ENCODE results near the gene PHYHD1.

Gene PHYHD1

DNA sequence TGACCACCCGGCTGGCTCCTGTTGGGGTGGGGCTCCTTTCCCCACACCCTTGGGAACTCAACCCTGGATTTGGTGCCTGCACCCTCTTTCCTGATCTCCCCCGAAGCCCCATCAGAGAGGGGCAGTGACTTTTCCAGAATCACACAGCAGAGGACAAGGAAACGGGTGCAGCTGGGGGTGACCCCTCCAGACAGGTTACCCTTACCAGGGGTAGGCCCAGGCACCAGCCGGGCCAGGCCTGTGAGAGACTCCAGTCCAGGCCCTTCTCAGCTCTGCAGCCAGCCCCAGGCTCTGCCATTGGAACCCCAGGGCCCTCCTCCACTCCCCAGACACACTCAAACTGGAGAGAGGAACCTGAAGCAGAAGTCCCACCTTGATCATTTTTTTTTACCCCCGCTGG lies 19.0 kb upstream of the PHYHD1 start:
- no peak for DNase-seq

DNA sequence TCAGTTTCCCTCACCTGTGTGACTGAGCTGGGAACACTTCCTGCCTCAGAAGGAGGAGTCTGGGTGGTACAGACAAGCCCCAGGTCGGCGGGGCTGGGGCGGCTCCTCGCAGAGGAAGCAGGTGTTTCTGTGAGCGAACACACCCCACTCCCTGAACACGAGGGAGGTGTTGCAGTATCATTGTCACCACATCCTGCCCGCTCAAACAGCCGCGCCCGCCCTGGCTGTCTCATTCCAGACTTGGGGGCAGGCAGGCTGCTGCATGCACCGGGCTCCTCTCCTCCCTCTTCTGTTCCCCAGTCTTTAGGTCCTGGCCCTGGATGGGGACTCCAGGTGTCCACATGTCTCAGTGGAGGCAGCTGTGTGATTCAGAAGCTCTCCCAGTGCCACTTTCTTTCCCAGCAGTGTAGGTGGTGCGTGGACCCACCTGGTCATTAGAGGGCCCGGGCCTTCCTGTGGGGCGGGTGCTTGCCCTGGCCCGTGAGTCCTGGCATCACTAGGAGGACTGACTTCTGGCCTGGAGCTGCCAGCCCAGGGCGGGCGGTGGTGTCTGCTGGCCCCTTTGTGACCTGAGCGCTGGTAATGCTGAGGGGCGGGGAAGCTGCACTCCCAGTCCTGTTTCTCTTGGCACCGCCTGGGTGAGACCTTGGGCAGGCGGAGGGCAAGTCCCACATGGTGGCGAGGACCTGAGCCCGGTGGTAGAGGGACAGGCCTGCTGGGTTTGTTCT lies 18.3 kb upstream of the PHYHD1 start:
- DNase-seq = peak; percentile 12

DNA sequence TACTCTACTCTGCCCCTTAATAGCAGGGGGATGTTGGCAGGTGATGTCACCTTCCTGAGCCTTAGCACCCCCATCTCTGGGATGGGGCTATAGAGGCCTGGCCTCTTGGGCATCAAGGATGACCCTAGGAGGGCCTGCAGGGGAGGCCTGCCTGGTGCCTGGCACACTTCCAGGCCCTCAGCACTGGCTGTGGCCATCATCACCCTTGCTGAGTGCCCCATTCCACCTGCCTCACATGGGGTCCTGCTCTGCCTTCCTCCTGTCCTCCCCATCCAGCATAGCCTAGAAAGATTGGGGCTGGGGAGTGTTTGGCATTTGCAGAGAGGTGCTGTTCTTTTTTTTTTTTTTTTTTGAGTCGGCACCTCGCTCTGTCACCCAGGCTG lies 17.7 kb upstream of the PHYHD1 start:
- DNase-seq = no peak

DNA sequence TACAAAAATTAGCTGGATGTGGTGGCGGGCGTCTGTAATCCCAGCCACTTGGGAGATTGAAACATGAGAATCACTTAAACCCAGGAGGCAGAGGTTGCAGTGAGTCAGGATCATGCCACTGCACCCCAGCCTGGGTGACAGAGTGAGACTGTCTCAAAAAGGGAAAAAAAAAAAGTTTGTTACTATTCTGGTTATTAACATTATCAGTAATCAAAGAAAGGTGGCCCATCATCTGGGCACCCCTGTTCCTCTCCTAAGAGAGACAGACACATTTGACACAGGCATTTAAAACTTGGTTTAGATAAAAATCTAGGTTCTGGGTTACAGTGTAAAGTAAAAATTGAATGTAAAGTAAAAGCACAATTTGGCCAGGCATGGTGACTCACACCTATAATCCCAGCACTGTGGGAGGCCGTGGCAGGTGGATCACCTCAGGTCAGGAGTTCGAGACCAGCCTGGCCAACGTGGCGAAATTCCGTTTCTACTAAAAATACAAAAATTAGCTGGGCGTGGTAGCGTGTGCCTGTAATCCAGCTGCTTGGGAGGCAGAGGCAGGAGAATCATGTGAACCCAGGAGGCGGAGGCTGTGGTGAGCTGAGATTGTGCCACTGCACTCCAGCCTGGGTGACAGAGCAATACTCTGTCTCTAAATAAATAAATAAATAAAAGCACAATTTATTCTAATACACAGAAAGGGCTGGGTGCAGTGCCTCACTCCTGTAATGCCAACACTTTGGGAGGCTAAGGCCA lies 16.7 kb upstream of the PHYHD1 start:
- DNase-seq = no peak

DNA sequence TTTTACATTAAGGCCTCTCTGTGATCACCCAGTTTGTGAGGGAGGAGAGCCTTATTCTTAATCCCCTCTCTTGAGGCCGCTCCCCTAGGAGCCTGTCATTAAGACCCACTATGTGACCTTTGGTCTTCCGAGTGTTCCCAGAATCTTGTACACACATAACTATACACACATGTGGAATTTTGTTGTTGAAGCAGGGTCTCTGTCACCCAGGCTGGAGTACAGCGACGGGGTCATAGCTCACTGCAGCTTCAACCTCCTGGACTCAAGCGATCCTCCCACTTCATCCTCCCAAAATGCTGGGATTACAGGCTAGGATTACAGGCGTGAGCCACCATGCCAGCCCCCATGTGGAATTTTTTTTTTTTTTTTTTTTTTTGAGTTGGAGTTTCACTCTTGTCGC lies 14.8 kb upstream of the PHYHD1 start:
- no peak for DNase-seq

DNA sequence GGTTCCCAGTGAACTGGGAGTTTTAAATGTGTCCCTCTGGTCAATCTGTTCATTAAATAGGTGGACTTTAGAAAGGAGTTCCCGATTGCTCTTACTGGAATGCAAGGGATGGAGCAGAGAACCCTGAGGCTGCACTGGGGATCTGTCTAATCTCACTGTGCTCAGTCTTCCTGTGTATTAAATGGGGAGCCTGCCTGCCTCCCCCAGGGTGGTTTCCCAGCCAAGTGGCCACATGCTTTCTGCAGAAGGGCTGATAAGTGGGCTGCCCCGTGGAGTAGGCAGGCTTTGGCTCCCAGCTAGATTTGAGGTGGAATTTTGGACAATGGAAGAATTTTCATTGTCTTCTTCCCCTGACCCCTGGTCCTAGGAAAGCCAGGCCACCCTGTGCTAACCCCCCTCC lies 14.0 kb upstream of the PHYHD1 start:
- DNase-seq = no peak

DNA sequence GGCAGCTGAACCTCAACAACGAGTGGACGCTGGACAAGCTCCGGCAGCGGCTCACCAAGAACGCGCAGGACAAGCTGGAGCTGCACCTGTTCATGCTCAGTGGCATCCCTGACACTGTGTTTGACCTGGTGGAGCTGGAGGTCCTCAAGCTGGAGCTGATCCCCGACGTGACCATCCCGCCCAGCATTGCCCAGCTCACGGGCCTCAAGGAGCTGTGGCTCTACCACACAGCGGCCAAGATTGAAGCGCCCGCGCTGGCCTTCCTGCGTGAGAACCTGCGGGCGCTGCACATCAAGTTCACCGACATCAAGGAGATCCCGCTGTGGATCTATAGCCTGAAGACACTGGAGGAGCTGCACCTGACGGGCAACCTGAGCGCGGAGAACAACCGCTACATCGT lies 12.4 kb upstream of the PHYHD1 start:
- no peak for DNase-seq

DNA sequence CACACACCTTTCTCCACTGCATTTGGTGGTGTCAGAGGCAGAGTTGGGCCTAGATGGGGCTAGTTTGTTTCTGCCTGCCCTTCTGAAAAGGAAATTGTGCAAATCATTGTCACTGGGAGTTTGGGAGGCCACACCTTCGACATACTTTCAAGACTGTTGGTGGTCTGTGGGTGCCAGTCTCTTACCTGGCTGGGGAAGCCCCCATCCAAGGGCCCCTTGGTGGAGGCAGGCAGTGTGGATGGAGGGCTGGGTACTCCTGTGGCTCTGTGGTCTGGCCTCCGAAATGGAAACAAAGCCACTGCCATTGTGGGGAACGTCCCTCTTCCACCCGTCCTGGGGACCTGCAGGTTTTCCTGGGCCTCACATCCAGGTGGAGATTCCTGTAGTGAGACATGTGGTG lies 10.9 kb upstream of the PHYHD1 start:
- DNase-seq = no peak

DNA sequence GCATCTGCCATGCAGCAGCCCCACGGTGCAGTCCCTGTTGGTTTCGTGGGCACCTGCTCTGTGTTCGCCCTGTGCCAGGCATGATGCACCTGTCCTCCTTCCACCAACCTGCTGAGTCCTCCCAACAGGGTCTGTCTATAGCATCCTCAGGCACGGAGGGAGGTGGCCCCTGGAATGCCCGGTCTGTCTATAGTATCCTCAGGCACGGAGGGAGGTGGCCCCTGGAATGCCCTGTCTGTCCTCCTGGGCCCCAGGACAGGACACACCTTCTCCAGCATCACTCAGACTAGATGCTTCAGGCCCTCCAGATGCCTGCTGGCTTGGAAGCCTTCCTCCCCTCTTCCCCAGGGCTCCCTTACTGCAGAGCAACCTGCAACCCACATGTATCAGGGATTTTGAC lies 9.9 kb upstream of the PHYHD1 start:
- DNase-seq = no peak

DNA sequence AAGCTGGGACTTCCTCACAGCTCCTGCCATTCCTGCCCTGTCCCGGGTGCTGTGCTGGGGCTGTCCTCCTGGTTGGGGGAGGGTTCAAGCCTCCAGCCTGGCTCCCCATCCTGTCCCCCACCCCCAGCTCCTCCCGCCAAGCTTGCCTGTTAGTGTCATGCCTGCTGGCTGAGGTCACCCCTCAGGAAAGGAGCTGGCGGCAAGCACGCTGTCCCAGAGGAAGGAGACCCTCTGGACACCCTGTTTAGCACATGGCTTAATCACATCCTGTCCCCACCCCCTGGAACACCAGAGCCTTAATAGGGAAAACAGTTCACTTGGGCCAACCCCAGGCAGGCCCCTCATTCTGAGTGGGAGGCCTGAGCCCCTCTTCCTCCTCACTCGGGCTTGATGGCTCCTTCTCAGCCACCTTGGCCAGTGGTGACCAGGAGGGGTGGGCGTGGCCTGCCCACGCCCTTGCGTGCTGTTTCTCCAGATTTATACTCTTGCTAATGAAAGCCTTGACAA lies 9.2 kb upstream of the PHYHD1 start:
- DNase-seq = no peak

DNA sequence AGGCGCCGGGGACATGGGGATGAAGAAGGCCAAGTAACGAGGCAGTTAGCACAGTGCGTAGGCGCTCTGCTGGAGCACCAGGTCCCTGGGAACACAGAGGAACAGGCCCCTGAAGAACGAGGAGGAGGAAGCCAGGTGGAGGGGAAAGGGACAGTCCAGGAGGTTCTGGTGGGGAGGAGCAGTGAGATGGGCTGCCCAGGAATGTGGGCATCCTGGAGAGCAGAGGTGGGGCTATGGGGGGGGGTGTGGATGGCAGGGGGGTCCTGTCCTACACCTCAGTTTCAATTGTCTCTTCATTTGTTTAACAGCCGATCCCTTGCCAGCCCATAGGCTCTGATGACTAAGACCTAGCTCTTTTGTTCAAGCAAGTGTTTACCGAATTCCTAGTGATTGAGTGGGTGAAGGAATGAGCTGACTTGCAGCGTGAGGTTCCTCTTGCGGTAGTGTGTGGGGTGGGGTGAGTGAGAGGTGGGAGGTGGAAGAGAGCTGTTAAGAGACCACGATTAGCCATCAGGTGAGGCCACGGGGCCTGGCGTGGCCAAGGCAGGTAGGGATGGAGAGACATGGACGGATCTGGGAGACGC lies 8.4 kb upstream of the PHYHD1 start:
- no peak for DNase-seq

DNA sequence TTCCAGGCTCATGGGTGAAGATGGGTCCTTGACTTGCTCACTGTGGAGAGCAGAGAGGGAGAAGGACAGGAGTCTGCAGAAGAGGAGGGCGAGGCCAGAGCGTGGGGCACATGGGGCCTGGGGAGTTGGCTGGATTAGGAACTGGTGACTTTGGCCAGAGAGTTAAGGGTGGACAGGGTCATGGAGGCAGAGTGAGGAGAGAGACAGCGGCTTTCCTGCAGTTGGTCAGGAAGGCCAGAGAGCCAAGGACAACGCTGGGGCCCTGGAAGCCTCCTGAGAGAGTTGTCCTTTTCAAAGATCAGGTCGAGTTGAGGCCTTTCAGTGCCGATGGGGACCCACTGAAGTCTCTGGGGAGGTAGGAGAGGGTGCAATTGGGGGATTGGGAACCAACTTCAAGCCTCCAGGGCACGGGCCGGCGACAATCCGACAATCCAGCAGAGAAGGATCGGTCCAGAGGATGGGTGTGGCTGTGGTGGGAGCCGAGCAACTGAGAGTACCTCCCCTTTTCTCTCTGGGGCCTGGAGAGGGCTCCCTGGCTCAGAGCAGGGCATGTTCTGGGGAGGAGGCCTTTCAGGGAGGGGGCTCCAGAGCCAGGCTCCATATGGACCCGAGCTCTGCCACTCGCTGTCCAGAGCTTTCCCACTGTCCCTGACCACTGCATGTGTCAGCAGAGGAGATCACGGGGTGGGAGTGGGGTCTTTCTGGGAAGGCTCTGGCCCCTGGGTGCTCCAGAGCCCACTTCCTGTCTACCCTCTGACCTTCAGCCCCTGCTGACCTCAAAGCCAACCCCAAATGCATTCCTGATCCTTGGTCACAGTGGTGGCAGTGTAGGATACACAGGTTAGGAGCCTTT lies 7.5 kb upstream of the PHYHD1 start:
- no peak for DNase-seq

DNA sequence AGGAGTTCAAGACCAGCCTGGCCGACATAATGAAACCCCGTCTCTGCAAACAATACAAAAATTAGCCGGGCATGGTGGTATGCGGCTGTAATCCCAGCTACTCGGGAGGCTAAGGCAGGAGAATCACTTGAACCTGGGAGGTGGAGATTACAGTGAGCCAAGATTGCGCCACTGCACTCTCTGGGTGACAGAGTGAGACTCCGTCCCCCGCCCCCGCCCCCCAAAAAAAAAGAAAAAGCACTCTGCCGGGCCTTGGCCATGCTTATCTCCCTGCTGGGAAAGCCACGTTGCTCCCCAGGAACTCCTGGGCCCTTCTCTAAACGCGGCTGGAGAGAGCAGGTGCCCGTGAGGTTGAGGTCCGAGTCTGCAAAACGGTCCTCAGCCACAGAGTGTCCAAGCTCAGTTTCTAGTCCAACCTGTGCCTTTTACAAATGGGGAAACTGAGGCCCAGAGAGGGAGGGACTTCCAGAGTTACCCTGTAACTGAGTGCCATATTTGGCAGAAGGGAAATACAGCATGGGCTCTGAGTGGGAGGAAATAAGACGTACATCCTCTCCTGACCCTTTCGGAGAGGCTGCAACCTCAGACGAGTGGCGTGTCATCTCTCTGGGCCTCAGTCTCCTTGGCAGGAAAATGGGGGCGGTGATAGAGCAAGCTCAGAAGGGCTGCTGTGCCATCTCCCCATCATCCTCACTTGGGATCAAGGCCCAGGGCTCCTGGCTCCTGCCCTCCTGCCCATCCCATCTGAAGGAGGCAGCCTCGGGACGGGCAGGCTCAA lies 6.6 kb upstream of the PHYHD1 start:
- no peak for DNase-seq

DNA sequence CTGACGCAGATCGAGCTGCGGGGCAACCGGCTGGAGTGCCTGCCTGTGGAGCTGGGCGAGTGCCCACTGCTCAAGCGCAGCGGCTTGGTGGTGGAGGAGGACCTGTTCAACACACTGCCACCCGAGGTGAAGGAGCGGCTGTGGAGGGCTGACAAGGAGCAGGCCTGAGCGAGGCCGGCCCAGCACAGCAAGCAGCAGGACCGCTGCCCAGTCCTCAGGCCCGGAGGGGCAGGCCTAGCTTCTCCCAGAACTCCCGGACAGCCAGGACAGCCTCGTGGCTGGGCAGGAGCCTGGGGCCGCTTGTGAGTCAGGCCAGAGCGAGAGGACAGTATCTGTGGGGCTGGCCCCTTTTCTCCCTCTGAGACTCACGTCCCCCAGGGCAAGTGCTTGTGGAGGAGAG lies 4.6 kb upstream of the PHYHD1 start:
- DNase-seq = no peak

DNA sequence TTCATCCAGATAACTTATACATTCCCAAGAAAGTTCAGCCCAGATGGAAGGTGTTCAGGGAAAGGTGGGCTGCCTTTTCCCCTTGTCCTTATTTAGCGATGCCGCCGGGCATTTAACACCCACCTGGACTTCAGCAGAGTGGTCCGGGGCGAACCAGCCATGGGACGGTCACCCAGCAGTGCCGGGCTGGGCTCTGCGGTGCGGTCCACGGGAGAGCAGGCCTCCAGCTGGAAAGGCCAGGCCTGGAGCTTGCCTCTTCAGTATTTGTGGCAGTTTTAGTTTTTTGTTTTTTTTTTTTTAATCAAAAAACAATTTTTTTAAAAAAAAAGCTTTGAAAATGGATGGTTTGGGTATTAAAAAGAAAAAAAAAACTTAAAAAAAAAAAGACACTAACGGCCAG lies 4.0 kb upstream of the PHYHD1 start:
- no peak for DNase-seq

DNA sequence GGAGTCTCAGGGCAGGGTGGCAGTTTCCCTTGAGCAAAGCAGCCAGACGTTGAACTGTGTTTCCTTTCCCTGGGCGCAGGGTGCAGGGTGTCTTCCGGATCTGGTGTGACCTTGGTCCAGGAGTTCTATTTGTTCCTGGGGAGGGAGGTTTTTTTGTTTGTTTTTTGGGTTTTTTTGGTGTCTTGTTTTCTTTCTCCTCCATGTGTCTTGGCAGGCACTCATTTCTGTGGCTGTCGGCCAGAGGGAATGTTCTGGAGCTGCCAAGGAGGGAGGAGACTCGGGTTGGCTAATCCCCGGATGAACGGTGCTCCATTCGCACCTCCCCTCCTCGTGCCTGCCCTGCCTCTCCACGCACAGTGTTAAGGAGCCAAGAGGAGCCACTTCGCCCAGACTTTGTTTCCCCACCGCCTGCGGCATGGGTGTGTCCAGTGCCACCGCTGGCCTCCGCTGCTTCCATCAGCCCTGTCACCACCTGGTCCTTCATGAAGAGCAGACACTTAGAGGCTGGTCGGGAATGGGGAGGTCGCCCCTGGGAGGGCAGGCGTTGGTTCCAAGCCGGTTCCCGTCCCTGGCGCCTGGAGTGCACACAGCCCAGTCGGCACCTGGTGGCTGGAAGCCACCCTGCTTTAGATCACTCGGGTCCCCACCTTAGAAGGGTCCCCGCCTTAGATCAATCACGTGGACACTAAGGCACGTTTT lies 3.5 kb upstream of the PHYHD1 start:
- no peak for DNase-seq

DNA sequence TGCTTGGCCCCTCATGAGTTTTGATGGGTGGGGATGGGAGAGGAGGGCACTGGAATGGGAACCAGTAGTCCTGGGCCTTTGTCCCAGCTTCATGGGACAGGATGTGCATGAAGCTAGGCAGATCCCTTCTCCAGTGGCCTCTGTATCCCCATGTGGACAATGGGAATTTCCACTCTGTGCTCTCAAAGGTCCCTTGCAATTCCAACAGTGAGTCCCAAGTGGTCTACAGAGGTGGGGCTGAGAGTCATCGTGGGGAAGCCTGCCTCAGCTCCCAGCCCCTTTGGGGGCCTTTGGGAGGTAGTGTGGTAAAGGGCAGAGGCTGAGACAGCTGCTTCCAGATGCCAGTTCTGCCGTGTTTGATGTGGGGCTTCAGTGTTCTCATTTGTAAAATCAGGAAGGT lies 1.9 kb upstream of the PHYHD1 start:
- DNase-seq = no peak

DNA sequence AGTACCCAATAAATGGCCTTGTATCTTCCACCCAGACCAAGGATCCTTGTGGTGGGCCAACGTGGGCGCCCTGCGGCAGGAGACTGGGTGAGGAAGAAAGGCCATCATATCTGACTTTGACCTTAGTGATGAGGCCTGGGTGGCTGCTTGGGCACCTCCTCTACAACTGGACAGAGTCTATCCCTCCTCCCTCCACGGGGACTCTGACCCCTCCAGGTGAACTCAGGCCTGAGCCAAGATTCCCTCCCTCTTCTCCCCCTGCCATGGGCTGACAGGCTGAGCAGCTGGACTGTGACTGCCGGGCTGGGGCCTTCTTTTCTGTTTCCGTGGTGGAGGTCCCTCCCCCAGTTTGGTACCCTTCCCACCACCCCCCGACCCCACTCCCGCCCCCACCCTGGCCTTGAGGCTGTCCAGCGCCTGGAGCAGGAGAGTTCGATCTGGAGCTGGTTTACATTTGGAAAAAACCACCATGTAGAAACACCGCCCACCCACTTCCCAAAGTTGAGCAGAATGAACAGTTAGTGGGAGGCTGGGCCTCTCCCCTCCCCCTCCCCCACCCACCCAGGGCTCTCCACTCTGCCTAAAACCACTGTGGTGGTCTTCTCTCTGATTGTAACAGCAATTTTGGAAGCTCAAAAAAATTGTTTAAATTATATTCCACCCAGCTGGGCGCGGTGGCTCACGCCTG lies 1.2 kb upstream of the PHYHD1 start:
- DNase-seq = no peak

DNA sequence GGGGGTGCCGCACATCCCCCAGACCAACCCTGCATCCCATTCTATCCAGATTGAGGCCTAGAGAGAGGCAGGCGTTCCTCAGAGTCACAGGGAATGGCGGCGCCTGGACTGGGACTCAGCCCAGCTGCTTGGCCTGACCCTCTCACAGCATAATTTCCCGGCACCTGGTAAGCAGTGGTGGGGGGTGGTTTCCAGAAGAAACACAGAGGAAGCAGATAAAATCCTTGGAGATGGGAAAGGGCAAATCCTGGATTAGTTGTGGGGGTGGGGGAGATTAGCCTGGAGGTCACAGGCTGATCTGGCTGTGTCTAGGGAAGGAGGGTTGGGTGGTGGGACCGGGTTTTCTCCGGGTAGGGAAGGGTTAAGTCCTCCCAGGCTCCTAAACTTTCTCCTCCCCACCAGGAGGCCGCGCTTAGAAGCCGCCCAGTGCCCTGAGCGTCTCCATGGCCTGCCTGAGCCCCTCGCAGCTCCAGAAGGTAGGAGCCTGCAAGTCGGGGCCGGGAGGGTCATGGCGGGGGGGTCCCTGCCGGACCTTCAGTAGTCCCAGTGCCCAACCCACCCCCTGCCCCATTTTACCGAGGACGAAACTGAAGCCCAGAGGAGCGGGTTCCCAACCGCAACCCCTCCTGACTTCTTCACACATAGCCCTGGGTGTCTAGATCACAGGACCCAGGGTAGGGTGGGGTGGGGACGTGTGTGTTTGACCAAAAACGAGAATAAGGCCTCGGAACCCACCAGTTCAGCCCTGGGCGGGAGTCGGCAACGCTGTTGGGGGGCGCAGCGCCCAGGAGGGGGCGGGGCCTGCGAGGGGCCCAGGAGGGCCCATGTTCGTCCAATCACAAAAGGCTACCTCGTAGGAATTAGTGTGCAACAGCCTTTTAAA lies 1.3 kb downstream of the PHYHD1 start:
- DNase-seq = no peak

DNA sequence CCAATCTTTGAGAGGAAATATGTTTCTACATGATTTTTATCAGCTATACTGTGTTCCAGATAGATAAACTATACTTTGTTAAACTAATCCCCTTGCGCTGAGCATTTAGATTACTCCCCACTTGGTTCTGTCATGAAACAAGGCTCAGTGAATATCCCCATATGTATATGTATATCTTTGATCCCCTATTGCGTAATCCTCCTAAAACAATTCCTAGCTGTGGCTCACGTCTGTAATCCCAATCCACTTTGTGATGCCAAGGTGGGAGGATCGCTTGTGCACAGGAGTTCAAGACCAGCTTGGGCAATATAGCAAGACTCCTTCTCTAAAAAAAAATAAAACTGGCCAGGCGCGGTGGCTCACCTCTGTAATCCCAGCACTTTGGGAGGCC lies 2.7 kb downstream of the PHYHD1 start:
- no peak for DNase-seq

Data from NCI-H345 (cell line).